MV-4-11 (cell line): ENCODE results near the gene ASB4.
"Not testable (repeated sequence)": the region's sequence is repeated elsewhere in the genome, so short reads cannot be mapped to it uniquely, and the experiment has no call there.

ENCODE experiments used
- DNase-seq: peaks from one replicate; lab custom pipeline; 2025; lab: John Stamatoyannopoulos, UW

Gene ASB4

DNA sequence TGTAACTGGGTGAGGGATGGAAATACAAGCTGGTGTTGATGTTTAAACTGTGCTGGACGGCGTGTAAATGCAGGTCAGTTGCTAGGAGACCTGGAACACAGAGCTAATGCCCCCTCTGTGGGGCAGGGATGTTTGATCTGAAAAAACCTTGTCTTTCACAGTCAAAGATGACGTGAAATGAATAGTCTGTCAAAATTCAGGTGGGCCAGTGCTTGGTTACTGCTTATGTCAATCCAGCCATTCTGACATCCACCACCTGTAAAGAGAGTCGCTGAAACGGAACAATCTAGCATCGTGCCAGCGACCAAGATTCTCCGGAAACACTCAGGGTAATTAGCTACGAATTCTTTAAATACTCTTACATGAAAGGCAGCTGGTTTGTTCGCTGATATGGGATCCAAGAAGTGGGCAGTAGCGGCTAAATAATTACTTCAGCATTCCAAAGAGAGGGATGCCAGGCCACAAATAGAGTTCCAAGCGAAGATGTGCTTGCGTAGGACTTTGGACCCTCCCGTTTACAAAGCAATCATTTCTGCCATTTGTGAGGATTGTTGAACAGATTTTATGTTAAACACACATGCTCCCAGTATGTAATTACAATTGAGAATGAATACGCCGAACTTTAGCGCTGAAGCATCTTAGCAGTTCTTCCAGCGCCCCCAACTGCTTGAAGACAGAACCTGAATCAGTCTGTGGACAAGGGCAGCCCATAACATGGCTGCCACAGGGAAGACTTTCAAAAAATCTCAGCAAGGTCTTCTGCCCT, 7.3 kb upstream of the ASB4 start:
- DNase-seq: no peak

DNA sequence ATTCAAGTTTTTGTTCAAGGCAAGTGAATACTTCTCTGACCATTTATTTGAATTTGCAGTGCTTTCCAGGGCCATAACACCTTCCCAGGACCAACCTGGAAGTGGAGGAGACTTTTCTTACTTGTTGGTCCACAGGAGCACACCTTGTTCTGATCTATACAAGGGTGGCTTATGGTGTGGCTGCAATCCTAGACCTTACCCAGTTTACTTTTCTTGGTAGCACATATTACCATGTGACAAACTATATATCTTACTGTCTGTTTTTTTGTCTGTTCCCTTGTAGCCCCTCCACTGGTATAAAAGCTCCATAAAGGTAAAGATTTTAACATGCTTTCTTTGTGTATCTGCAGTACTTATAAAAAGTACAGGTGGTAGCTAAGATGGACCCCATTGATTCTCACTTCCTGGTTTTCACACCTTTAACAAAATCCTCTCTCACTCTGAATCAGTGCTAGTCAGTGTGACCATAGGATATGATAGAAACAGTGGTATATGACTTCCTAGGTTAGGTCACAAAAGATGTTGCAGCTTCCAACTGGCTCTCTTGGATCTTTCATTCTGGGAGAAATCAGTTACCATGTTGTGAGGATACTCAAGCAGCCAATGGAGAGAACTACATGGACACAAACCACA, 5.6 kb upstream of the ASB4 start:
- DNase-seq: no peak

DNA sequence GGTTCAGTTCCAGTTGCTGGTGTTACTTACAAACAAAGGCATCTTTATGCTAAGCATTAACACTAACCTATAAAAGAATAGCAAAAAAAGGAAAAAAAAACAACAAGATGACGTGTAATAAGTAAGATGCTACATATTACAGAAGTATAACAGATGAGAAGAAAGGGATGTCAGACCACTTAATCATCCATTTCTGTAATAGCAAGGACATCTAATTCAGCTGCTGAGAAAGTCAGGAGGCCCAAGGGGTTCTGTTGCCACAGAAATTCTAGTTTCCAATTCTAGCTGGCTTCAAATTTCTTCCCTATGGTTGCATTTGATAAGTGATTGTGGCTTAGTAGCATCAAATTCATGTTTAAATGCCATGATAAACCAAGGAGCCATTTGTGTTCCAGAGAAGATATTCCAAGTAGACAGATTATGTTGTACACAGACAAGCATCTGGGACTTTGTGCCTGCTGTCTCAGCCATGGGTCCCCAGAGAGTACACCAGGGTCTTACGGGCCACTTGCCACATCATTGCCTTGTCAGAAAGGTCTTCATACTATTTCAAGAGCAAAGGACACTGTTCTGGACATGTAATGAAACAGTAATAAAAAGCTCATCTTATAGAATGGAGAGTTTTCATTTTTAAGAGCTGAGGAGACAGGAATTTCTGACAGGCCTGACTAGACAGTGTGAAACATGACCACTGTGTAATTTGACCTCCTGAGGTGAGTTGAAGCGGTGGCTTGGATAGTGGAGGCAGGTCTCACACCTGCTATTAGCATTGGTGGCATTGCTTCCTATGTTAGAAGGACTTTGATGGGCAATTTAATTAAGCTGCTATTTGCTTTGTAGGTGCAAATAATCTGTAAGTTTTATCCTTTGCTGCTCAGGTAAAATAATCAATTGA, 4.2 kb upstream of the ASB4 start:
- no peak for DNase-seq

DNA sequence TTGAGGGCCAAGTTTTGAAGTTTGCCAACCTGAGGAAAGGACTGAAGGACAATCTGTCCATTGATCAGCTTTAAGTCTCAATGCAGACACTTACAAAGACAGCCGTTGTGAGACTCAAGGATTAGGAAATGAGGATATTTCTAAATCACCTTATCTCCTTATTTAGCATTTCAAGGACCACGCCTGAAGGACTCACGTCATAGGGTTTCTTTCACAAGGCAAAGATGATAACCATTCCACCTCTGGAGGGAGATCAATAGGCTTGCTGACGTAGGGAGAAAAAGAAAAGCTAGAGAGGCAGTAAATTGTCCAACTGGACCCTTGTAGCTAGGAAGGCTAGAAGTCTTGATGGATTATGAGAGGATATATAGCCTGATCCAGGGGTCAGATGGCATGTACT, 3.3 kb upstream of the ASB4 start:
- DNase-seq: no peak

DNA sequence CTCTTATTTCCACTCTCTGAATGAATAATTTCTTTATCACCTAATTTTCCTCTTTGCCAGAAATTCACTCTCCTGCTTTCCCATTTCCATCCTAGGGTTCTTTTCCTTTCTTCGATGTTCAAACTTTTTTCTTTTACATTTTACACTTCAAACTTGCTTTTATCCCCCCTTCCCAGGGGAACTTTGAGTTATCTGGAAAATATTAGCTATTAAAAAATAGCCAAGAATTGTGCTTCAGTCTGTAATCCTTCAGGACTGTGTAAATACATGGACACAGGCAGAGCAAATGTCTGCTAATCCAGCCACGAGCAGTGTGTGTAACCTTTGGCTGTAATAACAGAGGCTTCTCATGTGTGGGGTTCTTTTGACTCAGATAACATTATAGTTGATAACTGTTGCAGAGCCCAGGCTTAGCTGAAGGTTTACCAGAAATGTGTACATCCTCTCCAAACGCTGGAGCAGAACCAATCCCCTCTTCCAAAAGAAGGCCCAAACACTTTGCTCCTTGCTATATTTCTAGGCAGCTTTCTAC, 4.6 kb downstream of the ASB4 start:
- no peak for DNase-seq

DNA sequence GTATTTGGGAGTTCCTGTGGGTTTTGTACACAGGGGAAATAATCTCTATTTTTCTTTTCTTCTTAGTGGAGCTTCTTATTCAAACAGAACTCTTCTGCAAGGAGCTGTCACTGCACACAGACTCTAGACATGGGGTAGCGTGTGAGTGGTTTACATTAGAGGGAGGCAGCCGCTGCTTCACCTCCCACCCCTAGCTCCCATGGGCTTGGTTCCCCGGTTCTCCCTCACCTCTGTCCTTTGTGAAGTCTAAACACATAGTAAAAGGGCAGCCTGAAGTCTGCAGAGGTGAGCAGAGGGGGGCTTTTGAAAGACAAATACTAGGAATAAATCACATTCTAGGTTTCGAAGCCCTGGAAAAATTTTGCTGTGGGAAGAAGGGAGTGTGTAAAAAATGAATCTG, 5.5 kb downstream of the ASB4 start:
- DNase-seq: no peak

DNA sequence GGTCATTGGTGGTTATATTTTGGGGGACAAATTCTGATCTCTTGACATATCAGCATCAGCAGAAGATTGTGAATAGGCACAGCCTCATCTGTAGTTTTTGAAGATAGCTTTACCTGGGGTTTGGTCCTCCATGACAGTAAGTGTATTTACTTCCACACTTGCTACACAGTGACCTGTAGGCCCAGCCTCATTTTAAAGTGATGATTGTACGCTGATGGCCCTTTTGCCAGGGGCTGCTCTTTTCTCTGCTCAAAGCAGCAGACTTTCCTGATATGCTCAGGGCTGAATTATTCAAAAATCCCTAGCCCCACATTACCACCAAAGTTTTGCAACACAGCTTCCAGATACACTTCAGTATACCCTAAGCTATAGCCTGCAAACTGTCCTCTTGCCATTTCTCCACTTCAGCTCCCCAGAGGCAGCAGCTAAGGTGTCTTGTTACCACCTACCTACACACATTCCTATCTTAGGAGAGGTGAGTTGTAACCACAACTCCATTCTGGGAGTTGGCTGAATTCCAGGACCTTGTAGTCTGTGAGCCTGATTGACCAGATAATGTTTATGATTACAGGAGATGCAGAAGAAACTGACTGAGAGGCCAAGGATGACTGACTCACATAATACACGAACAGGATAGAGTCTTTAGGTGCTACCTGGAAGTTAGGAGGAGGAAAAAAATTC, 6.0 kb downstream of the ASB4 start:
- DNase-seq: no peak

DNA sequence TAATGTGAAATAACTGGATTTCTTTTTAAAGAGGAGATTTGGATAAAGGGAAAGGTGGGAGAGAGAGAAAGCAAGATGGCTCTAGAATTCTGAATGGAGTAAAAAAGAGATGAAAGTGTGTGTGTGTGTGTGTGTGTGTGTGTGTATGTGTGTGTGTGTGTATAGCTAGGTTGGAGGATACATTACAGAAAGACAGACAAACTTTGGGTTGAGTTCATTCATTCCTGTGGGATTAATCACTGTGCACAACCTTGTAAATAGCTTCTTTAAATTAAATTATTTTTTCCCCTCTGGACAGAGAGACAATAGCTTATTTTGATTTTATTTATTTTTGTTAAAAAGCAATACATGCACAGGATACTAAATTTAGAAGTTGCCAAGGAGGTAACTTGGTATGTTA, 7.5 kb downstream of the ASB4 start:
- no peak for DNase-seq

DNA sequence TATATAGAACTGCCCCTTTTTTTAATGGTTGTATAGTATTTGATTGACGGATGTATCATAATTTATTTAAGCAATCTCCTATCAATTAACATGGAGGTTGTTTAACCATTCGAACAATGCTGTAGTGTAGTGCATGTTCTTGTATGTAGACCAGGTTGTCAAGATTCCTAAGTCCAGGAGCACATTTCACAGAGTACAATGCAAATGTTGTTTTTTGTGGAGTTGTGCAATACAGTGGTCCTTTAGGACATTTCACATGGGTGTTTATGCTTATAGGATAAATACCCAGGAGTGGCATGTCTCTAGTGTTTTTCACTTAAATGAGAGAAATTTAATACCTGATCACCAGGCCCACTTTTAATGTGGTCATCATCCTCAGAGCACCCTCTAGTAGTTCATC, 8.1 kb downstream of the ASB4 start:
- no peak for DNase-seq

DNA sequence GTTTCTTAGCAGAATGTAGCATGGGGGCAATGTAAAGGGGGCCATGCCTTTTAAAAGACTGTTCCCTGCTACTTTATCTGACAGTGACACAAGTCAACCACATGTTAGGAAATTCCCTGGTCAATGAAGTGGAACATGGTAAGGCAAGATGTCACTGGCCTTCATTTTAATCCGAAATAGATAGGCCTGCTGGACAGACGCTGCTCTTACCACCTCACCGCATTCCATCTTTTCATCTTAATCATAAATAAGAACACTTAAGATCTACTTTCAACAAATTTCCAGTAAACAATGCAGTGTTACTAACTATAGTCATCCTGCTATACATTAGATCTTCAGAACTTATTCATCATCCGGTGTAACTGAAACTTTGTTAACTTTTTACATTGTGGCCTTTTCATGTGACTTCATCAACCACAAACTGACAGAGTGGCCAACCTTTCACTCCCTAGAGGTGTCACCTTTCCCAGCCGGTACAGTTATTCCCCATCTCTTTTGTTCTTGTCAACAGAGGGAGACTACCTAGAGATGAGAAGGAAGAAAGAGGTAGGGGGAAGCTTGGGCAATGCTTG, 15.6 kb downstream of the ASB4 start:
- no peak for DNase-seq

DNA sequence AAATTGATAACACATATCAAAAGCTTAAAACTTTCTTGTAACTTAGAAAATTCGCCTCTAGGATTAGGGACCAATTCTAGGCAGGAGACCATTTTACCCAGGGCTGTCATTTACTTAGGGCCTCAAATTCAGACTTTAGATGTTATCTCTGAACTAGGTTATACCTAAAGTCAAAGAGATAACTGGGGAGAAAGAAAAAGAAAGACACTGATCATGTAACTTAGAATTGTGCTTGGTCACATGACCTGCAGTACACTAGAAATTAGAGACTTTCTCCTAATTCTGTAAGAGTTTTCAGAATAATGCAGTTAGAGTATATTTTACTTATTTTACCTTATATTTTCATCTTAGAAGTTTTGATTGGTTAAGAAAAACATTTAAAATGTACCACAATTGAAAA, 16.7 kb downstream of the ASB4 start:
- DNase-seq: no peak

DNA sequence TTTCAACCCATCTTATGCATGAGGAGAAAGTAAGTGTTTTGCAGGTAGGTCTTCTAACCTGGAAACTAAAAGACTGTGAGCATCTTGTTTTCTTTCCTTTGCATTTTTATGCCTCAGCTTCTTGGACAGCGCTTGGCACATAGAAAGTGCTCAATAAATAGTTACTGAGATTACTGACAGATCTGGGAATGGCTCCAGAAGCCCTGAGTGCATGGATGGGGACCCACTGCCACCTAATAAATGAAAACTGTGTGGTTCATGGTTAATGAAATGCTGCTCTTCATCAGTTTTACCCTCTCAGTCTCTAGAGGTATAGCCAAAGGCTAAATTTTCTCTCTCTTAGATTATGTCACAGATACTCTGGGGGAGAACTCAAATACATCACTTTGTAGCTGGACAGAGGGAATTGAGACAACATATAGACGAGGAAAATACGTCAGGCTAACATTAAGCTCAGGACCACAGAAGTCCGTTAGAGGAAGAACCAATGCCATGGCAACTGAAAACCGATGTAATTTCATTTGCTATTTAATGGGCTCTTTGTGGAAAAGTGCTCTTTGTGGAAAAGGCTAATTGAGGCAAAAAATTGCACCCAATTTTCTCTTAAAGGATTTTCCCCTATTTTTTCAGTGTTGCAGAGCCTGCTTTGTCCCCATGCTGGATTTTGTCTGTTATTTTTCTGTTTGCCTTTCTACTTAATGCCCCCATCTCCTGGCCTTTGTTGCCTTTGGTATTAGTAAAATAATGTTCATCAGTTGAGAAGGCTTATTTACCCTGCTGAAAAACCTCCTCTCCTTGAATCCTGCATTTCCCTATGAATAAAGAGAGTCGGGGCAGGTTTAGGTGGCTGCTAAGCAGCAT, 17.8 kb downstream of the ASB4 start:
- no peak for DNase-seq

DNA sequence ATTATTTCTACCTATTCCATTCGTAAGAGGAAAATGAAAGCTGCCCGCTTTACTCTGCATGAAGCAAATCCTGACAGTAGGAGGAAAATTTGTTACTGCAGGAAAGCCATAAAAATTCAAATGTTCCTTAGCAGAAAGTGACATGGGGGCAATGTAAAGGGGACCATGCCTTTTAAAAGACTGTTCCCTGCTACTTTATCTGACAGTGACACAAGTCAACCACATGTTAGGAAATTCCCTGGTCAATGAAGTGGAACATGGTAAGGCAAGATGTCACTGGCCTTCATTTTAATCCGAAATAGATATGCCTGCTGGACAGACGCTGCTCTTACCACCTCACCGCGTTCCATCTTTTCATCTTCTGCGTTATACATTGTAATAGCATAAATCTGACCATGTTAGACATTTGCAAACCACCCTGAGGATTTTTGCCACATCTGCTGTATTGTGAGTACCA, 18.4 kb downstream of the ASB4 start:
- DNase-seq: not testable (repeated sequence)

DNA sequence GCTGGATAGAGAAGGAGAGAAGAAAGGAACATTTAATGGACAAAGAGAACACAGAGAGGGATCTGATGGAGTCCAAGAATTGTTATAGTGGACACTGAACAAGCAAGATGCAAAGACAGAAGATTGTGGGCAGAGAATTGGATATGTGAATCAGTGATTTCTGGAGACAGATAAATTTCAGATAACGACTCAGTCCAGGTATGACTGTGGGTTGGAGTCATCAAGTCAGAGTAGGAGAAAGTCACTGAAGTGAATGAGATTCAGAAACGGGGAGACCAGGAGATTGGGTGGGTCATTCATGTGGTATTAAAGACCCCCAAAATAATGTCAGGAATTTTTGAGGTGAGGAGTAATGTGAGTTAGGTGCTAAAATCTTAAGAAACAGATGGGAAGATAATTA, 23.0 kb downstream of the ASB4 start:
- DNase-seq: no peak

DNA sequence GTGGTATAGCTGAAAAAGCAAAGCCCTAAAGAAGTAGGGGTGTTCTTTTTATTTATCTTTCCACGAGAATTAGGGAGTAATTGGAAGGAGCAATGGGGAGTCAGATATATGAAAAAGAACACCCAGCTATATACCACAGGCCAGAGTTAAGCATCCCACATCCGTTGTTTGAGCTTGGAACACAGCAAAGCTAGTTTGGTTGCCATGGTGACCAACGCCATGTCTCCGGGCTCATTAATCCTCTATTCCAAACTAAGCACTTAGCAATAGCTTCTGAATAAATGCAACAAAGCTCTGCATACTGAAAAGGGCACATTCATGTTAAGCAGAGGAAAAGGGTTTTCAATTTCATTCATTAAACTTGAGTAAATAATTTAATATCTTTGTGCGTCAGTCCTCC, 23.5 kb downstream of the ASB4 start:
- DNase-seq: peak; percentile 3

DNA sequence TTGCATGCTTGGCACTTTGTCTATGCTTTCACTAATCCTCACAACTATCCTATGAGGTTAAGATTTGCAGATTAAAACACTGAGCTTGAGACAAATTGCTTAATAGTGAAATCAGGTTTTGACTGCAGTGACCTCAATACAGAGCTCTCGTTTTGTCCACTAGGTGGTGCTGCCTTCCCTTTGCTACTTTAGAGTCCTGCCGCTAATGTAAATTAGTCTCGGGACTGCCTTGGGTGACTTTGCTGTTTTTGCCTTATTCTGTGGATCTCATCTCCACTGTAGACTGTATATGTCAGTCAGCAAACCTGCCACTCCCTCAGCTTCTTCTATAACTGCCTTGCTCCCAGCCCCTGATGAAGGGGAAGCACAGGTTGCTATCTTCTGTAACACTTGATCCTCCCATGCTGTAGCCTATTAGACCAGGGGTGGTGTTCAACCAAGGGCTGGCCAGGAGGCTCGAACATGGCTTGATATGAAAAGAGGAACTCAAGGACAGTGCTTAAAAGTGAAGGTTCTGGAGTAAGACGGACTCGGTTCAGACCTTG, 26.0 kb downstream of the ASB4 start:
- peak; percentile 61 for DNase-seq

DNA sequence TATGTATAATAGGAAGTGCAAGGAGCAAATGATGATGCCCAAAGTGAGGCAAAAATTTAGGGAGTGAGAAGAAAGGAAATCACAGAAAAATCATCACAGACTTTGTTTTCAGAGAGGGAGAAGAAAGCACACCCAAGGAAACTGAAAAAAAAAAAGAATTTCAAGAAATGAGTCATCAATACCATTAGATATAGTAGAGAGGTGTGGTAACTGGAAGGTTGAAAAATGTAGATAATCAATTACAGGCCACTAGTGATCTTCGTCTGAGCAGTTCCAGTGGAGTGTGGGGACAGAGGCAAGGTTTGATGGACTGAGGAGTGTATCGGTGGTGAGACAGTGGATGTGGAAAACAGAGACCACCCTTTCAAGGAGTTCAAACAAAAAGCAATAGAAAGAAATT, 31.7 kb downstream of the ASB4 start:
- no peak for DNase-seq

DNA sequence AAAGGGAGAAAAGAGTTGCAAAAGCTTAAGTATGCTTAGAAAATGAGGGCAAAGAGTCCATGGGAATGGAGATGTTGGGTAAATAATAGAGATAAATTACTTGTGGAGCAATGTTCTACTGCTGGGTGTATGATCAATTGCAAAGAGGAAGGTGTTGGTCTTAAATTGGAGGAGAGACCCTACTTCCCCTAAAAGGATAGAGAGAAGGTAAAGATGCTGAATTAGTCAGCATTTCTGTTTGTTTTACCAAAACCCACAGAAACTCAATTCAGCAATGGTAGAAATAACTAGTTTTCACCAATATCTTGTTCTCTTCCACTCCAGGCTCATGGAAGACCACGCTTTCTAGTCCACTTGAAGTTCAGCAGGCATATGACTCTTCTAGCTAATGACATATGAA, 32.1 kb downstream of the ASB4 start:
- DNase-seq: no peak

DNA sequence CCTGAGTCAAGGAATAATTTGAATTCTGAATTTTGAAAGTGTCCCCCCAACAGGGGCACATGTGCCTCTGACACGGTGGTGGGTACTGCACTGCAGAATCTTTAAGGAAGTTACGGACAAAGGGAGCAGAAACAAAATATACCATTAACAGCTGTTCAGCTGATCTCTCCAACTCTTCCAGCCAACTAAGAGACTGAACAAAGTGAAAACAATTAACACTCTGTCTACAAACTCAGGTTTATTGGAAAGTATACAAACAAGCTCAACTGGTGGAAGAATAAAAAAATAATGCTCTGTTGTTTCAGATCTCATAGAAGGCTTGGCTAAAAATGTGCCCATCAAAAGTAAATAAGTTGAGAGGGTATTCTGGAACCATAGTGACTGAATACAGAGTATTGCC, 34.4 kb downstream of the ASB4 start:
- DNase-seq: no peak

DNA sequence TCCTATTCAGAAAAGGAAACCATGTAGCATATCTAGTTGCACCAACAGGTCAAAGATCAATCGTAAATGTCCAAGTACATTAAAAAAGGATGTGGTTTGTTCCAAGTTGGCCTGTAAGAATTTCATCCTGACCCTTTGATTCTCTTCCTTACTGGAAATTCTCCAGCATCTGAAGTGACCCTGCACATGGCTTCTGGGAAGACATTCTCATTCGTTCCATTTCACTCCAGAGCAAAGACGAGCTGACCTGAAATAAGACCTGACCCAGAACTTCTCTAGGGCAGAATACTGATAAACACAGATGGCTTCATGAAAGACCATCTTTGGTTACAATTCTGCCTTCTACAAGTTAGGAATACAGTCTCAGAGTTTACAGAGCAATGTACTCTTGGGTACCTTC, 39.8 kb downstream of the ASB4 start:
- DNase-seq: no peak
